Stimulated activated CD4-positive, alpha-beta T cell treated with anti-CD3 and anti-CD28 coated beads, Interleukin-4, amount 100 ng/mL, for 48 hours (primary cell): ENCODE measurements around the gene BBOF1.
"Not testable (repeated sequence)": the region's sequence is repeated elsewhere in the genome, so short reads cannot be mapped to it uniquely, and the experiment has no call there.

Experiments
- DNase-seq, 2 donors: peaks; one replicate each; pipeline ENCODE4 v3.0.0-alpha.2; 2020; ENCODE audit warnings: low read depth in 2 of 2

BBOF1 gene, protein sequence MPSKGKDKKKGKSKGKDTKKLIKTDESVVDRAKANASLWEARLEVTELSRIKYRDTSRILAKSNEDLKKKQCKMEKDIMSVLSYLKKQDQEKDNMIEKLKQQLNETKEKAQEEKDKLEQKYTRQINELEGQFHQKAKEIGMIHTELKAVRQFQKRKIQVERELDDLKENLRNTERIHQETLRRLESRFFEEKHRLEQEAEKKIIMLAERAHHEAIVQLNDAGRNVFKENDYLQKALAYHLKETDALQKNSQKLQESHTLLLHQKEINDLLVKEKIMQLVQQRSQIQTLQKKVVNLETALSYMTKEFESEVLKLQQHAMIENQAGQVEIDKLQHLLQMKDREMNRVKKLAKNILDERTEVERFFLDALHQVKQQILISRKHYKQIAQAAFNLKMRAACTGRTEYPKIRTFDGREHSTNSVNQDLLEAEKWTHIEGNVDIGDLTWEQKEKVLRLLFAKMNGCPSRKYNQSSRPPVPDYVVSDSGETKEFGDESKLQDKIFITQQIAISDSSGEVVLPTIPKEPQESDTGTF

DNA sequence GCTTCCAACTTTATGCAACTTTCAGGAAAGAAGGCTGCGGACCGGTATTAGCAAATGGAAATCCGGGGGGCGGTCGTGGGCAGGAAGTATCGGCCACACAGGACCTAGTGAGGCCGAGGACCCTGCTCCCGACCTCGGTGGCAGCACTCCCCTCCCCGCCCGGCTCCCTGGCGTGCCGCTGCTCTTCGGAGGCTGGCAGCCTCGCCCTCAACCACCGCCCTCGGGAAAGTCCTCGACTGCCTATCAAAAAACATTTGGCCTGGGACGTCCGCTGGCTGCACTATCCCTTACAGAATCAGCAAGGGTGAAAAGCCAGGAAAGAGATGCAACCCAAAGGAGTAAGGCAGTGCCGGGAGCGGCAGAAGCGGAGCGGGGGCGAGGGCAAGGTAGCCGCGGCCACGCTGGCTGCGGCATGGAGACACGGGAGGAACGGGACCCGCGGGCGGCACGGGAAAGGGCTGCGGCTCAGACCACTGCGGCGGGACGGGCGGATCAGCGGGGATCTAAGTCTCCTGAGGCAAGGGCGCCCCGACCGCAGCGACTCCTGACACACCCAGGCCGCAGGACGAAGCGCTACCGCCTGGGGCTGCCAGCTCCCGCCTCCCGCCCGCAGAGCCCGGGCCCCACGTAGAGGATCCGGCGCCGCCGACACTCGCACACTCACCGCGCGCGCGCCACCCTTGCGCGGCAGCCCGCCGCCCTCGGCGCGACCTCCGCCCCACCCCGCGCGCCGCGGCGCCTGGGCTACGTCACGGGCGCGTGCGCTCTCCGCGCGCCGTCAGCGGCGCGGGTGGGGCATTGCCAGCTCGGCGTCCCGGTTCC, at the start of gene BBOF1, which contains the start of gene ENTPD5:
Gene BBOF1 (plus strand): TSS at position 764 of the 822 bp plus-strand sequence. CDS start 130 bp downstream, outside the sequence.
Gene ENTPD5 (minus strand): TSS at position 703 of the 822 bp plus-strand sequence. CDS start 31,186 bp downstream, outside the sequence.
- DNase-seq, result peak; percentile 72 to 79

DNA sequence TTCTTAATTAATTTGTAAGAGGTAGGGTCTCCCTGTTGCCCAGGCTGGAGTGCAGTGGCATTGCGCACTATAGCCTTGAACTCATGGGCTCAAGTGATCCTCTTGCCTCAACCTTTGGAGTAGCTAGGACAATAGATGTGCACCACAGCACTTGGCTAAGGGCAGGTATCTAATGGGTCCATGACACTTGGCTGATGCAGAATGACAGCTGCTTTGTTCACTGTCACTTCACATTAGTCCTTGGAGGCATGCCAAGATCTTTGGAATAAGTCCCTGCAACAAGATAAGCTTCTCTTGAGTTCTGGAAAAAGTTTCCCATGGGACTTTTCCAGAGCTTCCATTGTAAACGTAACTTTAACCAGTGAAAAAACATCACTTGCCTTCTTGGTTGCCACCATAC, 45.7 kb upstream of the BBOF1 start:
- no peak for DNase-seq

DNA sequence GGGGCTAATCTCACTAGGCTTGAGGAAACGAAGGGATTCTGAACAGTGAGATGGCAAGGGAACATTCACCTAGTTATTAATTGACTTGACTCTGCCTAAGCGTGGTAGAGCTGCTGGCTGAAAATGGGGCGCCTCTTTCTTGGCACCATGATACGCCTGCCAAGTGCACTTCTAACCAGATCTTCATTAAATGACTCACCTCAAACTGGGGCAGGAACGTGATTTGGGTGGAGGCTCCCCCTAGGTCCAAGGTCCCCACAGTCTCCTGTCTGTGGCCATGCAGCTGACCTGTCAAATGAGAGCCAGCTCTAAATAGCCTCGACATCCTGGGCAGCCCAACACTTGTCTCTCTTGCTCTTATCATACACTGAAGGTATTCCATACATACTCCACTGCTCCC, 43.0 kb upstream of the BBOF1 start:
- no peak for DNase-seq

DNA sequence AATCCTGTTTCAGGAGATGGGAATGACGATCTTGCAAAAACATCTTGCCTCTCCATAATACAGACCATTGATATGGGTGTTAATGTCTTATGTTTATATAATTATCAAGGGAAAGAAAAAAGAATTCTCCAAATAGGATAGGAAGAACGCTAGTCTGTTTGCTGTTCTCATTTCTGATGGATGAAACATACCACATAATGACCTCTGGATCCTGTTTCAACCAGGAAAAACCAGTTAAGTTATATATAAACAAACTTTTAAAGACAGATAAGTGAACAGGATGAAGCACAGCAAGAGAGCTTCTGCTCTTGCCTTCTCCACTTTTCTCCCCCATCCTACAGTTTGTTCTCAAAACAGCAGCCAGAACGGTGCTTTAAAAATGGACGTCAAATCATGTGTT, 41.3 kb upstream of the BBOF1 start:
- DNase-seq, result no peak

DNA sequence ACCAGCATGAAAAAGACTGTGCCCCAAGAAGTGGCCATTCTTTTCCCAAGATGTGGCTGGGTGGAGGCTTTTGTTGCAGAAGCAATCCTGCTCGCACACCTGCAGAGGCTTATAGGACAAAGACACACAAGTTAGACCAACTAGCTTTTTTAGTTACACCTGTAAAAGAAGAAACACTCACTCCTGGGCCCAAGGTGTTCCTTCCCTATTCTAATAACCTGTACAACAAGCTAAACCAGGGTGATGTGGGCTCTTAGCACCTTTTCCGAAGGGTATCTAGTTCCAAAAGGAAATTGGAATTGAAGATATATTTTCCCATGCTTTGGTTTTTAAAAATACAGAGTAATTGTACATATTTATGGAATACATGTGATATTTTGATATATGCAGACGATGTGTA, 31.1 kb upstream of the BBOF1 start:
- DNase-seq, result no peak

DNA sequence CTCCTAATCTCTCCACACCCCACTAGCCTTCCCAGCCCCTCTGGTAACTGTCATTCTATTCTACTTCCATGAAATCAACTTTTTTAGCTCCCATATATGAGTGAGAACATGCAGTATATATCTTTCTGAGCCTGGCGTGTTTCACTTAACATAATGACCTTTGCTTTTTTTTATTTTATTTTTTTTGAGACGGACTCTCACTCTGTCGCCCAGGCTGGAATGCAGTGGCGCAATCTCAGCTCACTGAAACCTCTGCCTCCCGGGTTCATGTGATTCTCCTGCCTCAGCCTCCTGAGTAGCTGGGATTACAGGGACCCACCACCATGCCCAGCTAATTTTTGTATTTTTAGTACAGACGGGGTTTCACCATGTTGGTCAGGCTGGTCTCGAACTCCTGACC, 30.5 kb upstream of the BBOF1 start:
- not testable (repeated sequence) for DNase-seq

DNA sequence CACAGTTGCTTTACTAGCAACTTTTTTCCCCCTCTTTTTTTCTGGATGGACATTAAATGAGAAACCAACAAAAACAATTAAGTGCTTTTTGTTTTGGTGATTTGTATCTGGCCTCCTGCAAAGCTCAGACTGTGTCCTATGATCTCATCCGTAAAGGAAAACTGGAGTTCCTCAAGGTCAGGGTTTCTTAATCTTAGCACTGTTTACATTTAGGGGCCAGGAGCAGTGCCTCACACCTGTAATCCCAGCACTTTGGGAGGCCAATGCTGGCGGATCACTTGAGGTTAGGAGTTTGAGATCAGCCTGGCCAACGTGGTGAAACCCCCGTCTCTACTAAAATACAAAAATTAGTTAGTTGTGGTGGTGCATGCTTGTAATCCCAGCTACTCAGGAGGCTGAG, 28.1 kb upstream of the BBOF1 start:
- no peak for DNase-seq

DNA sequence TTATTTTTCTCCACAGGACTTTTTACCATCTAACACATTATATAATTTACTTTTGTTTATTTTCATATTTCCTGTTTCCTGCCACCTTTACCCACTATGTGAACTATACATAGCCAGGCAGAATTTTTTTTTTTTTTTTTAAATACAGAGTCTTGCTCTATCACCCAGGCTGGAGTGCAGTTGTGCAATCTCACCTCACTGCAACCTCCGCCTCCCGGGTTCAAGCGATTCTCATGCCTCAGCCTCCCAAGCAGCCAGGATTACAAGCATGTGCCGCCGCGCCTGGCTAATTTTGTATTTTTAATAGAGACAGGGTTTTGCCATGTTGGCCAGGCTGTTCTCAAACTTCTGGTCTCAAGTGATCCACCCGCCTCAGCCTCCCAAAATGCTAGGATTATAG, 24.2 kb upstream of the BBOF1 start:
- DNase-seq, result not testable (repeated sequence)

DNA sequence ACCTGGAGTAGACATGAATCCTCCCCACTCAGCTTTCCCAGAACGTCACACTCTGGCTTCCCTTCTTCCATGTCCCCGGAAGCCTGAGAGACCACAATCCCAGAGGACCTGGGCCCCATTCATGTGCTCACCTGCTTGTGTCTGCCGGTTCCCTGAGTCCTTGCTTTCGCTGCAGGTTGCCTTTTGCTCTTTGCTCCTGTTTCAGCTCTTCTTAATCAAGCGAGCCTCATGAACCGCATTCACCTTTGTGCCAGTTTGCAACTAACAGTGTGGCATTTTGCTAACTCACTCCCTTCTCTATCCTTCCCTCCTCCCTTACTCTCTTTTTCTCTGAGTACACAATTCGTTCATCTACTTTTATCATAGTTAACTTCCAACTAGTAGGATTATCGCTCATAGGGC, 23.2 kb upstream of the BBOF1 start:
- no peak for DNase-seq

DNA sequence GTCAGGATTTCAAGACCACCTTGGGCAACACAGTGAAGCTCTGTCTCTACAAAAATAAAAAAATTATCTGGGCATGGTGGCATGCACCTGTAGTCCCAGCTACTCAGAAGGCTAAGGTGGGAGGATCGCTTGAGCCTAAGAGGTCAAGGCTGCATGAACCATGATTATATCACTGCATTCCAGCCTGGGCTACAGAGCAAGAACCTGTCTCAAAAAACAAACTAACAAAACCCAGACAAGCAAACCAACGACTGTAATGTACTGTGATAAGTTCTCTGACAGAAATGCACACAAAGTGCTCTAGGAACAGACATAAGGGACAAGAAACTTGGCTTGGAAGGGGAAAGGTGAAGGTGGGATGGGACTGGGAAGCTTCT, 22.4 kb upstream of the BBOF1 start:
- no peak for DNase-seq

DNA sequence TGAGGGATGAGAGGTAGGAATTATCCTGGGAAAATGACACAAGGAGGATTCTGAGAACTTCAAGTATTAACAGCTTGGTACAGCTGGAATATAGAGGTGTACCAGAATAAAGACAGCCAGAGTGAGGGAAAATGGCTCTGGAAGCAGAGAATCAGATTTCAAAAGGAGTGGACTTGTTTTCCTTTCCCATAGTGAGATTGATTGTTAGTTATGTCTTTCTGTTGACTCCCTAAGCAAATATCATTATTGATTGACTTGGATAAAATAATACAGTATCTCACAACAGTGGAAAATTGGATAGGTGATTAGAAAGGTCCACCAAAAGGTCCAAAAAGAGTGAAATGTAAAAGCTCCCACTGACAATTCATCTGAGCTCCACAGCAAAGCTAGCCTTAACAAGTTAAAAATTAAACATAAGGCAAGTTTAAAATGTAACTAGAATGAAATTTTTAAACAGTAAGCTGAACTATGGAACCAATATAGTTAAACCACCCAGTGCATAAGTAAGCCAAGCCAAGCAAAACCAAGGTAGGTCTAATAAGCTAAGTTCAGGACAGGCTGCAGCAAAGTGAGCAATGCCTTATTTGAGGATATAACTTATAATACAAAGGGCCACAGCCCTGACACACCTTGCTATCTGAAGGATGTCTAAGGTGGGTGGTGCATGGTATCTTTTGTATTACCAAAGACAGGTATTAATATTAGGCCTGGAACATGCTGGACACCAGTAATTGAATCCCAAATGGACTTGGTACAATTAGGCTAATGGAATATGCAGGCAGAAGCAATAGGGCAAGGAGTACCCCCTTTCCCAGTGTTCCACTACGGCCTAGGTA, 21.8 kb upstream of the BBOF1 start:
- DNase-seq, result no peak

DNA sequence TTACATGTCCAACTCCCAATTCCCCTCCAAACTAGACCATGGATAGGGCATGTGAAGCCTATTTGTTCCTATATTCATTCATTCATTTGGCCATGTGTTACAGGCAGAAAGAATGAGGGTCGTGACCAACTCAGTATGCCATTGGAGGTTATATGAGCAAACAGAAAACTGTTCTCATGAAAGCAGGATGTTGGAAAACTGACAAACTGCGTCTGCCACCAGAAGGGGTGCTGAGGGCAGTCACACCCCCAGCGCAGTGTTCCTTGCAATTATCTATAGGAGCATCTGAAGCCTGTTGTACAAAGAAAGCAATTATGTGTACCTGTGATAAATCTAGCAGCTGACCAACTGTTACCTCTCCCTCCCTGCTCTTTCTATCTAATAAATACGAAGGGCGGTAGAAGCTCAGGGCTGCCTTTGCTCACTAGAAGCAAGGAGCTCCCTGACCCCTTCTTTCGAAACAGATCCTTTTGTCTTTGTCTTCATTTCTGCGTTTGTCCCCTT, 21.2 kb upstream of the BBOF1 start:
- no peak for DNase-seq

DNA sequence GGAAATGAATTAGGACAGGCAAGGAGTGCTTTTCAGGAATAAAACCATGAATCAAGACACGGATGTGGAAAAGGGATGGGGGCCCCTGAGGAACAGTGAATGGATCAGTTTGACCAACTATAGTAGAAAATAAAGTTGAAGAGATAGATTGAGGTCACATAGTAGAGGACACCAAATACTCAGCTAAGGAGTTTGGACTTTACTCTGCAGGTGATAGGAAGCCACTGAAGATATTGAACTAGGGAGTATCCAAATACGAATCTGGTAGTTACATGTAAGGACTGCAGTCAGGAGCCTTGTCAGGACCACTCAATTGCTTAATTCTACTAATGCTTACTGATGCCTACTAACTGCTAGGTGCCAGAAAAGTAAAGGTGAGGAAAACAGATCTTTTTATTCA, 20.4 kb upstream of the BBOF1 start:
- DNase-seq, result no peak

DNA sequence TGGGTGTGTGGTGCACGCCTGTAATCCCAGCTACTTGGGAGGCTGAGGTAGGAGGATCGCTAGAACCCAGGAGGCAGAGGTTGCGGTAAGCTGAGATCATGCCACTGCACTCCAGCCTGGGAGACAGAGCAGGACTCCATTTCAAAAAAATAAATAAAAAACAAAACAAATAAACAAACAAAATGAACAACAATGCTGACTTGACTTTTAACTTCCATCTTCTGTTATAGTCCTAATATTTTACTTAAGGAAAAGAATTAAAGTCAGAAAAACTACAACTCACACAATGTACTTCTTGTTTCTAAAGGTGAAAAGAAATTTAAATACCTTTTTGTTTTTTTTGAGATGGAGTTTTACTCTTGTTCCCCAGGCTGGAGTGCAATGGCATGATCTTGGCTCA, 13.5 kb upstream of the BBOF1 start:
- DNase-seq, result not testable (repeated sequence)

DNA sequence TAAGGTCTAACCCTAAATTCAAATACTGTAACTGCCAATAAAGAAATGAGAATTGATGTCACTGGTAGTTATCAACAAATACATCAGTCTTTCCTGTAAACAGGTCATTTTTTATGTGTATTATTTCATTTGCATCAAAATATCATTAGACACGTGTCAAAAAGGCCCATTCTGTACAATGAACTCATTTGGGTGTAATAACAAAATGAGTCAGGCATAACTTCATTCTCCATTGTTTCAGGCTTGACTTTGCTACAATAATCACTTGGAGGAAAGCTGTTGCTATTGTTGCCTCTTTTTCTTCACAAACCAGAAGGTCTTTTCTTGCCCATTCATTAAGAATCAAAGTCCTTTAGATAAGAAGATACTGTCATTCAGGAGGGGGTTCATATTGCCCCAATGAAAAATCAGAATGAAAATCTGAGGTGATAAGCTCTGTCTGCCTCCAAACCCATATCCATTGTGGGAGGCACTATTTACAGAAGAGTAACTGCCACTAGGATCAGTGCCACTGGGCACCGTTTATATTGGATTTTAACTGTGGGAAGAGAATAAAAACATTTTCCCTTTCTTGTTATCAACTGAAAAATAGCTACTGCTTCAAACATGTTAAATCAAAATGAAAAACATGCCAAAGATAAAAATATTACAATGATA, 10.2 kb upstream of the BBOF1 start:
- DNase-seq, result no peak

DNA sequence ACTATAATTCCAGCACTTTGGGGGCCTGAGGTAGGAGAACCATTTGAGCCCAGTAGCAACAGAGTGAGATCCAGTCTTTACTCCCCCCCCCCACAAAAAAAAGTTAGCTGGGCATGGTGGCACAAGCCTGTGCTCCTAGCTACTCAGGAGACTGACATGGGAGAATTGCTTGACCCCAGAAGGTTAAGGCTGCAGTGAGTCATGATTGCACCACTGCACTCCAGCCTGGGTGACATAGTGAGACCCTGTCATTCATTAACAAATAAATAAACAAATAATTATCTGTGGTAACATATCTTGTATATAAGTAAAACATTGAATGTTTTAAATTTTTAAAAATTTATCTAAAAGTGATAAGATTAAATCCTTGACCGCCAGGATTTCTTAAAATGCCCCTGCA, 4.8 kb upstream of the BBOF1 start:
- no peak for DNase-seq

DNA sequence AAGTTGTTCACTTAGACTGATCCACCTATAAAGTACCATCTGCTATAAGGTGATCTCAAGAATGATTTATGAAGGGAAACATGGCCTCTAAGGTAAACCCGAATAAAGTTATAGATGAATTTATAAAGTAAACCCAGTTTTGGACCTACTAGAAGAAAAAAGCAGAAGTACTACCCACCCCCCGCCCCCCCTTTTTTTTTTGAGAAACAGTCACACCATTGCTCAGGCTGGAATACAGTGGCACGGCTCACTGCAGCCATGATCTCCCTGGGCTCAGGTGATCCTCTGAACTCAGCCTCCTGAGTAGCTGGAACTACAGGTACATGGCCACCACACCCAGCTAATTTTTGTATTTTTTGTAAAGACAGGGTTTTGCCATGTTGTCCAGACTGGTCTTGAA, 4.0 kb upstream of the BBOF1 start:
- no peak for DNase-seq

DNA sequence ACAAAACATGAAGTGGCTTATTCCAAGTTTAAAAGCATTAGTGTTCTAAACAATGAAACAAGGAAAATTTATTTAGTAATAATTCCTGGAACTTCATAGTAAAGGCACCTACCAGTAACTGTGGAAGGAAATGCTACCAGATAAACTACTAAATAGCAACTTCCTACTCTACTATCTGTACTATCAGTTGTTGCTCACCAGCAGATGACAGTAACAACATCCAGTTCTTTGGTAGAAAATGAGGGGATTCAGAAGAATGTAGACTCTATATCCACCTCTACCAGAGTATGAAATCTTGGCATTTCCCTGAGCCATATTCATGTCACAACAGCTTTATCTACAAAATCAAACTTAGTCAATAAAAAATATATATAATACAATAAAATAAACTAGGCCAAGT, 3.2 kb upstream of the BBOF1 start:
- DNase-seq, result no peak

DNA sequence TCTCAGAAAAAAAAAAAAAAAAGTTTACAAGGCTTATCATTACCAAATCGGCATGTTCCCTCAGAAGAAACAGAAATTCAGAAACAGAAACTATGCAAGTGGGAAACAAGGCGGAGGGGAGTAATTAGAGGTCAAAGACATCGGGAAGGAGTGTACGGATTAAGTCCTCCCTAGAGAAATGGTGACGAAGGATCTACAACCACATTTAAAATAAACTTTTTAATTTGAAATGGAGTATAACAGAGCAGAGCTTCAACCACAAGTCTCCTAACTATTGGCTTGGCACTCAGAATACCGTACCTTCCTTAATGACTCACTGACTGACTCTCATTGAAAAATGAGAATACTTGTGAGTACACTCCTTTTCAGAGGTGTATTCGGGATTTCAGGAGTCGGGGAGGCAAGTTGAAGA, 969 bp upstream of the BBOF1 start:
- DNase-seq, result no peak

DNA sequence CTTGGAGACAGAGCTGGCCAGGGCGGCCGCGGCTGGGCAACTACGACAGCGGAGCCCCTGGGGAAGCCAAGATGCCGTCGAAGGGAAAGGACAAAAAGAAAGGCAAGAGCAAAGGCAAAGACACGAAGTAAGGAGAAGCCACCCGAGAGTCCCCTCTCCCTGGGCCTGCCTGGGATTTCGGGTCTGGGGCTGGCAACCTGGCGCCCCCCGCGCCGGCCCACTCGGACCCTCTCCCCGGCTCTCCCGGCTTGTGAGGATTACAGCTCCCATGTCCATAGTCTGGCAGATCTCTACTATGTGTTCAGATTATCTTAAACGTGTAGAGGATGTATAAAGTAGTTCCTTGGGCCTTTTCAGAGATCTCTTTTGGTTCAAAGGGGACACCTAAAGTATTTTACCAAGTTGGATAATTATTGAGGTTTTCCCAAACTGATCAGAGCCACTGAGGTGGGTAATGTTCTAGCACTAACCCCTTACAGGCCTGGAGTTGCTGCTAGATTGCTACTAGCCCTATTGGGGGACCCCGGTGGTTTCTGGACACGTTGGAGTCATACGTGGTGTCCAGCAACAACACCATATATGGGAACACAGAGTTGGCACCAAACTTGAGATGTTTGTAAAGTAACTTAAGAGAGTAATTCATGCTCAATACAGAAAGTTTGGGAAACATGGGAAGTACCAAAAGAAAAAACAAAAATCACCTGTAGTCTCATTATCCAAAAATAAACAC, 424 bp downstream of the BBOF1 start:
- DNase-seq, result no peak
